Hepatocyte (in vitro differentiated cells): Measurements from ENCODE around the gene NECAB3.
"Not testable (repeated sequence)": the region's sequence is repeated elsewhere in the genome, so short reads cannot be mapped to it uniquely, and the experiment has no call there.

ENCODE experiments used
- CTCF ChIP-seq: fragments of 200-600 bp; sonication (generic); IDR thresholded peaks from 2 replicates; pipeline ENCODE4 v1.5.1; 2016; ENCODE audit warnings: antibody characterized with exemption, mild to moderate bottlenecking; ENCODE audit not compliant: poor library complexity
- EZH2 ChIP-seq: fragments of 200-600 bp; sonication (generic); IDR thresholded peaks from 2 replicates; pipeline ENCODE4 v1.6.1; 2016; ENCODE audit warnings: antibody characterized with exemption, mild to moderate bottlenecking, borderline replicate concordance
- EZH2phosphoT487 ChIP-seq: fragments of 200-600 bp; sonication (generic); IDR thresholded peaks from one replicate; pipeline ENCODE4 v1.6.1; 2018; ENCODE audit warnings: antibody characterized with exemption, mild to moderate bottlenecking, low read depth, moderate library complexity; ENCODE audit not compliant: unreplicated experiment, severe bottlenecking

- not testable (repeated sequence) for TF ChIP-seq EZH2phosphoT487, EZH2, CTCF
Observed at GRCh38 chr20:33646959-33647602, 27.1 kb downstream of the NECAB3 start.
